ENCODE measurements around the gene FBXL7. TPM values are rescaled to one million over a fixed set of nuclear protein-coding genes. Genes with fewer than 3 reads are reported as not detected.

The FBXL7 gene
- total and polyA plus RNA-seq, 2 of the 8 experiments (the other 6 are each of a cell fraction or from before 2014, with no cell fraction given) = 17.7 to 17.8 TPM

DNA sequence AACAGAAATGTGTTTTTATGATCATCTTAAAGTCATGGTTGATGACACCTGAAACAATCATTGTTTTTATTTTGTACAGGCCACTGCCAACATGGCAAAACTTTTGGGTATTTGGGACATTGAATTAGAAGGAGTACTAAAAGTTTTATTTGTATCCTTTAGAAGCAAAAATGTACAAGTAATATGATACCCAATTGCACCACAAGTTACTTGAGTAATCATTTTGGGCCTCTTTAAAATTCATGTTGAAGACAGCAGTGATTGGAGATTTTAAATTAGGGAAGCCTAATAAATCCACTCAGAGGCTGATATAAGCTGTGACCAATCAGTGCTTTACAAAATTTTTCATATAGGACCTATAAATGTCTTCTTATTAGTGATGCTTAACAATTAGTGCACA, 466.7 kb downstream of the FBXL7 start (continued):
- TF ChIP-seq, protein P1, sequence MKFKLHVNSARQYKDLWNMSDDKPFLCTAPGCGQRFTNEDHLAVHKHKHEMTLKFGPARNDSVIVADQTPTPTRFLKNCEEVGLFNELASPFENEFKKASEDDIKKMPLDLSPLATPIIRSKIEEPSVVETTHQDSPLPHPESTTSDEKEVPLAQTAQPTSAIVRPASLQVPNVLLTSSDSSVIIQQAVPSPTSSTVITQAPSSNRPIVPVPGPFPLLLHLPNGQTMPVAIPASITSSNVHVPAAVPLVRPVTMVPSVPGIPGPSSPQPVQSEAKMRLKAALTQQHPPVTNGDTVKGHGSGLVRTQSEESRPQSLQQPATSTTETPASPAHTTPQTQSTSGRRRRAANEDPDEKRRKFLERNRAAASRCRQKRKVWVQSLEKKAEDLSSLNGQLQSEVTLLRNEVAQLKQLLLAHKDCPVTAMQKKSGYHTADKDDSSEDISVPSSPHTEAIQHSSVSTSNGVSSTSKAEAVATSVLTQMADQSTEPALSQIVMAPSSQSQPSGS (IDR thresholded peaks at IDR 0.05; ENCODE audit: low read length) = no peak
- TF ChIP-seq RAD21 (IDR thresholded peaks at IDR 0.05 in 1 of 2, conservative IDR thresholded peaks at IDR 0.05 in 1 of 2; ENCODE audit: low read depth in 2 of 2, low read length in 2 of 2) = no peak

Data from H1 (cell line).